GM18868 (cell line): ENCODE results near the gene PKNOX2.

Experiments
- ATAC-seq: cut with Tn5 transposase; IDR thresholded peaks from one replicate; pipeline ENCODE4 v1.9.1; 2021; ENCODE audit warnings: mild to moderate bottlenecking, moderate library complexity; ENCODE audit not compliant: unreplicated experiment

The PKNOX2 gene

DNA sequence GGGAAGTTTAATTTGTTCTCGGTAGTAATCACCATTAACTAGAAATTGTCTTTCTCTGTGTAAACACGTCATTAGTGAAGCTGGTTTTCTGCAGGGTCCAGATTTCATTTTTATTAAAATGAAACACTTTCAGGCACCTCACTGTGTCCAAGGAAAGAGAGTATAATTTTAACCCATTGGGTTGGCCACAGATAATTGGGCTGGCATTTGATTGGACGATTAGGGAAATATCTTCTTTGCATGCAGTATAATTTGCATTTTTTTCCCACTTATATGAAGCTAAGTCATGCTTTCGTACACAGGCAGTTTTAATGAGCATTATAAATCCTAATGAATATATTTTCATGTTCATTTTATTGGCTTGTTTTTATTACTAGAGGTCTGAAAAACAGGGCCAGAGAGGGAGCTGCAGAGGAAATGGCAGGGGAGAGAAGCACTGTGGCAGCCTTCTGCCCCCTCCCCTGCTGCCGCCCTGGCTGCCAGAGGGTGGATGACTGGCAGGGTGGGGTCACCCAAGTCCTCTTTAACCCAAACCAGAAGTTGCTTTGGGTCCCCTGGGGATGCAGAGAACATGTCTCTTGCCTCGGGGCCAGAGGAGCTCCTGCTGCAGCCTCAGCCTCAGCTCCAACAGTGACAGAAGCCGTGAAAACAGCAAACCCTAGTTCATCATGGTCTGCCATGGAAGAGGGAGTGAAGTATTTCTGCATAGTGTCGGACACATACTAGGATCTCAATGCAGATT, 93.9 kb downstream of the PKNOX2 start:
- ATAC-seq, result no peak

DNA sequence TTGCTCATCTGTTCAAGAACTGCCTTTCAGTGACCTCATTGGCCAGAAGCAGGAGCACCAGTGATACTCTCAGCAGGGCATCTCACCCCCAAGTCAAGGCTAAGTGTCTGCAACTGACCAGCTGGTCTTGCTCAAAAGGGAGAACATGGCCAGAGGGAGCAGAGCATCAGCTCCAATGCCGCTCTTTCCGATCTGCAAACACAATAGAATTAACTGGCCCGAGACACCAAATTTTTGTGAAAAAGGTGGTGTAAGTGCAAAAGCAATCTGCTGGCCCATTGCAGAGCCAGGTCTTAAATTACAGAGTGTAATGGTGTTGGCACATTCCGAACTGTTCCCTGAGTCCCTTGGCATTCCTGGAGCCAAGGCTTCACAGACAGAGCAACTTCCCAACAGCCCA, 97.0 kb downstream of the PKNOX2 start:
- ATAC-seq, result no peak

DNA sequence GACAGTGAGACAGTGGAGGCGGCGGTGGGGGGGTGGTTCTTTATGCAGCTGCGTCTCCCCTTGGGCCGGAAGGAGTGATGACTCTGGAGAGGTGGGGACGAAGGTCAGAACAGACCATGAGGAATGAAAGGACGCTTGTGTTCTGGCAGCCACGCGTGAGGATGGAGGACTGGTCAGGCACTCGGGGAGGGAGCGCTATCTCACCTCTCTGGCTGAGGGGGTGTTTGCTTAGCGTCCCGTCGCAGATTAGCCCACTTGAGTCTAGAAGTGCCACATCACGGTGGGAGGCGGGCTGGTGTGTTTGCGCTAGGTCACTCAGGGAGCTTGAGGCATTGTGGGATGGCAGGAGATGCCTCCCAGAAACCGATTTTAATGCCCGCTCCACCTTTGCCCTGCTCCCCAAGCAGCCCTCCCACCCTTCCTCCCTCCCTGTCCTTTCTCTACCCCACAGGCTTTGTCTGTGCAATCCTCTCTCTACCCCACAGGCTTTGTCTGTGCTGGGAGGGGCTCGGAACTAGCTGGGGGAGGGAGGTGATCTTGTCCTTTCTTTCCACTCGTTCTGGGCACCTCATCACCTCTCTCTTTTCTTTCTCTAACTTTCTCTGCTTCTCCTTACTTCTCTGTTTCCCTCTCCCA, 97.8 kb downstream of the PKNOX2 start:
- ATAC-seq, result no peak

DNA sequence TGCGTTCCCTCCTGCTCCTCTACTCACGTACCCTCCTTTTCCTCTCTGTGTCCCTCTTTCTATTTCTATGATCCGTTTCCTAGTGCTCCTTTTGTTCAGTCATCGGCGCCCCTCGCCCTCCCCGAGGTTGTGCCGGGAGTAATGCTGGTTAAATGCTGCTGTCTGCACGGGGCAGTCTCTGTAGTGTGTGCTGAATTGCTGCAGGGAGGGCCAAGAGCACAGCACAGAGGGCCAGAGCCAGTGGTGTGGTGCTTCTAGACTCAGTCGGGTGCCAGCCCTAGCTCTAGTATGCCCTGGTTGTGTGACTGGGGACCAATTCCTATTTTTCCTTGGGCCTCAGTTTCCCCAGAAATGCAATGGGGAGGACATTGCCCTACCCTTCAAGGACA, 98.3 kb downstream of the PKNOX2 start:
- no peak for ATAC-seq

DNA sequence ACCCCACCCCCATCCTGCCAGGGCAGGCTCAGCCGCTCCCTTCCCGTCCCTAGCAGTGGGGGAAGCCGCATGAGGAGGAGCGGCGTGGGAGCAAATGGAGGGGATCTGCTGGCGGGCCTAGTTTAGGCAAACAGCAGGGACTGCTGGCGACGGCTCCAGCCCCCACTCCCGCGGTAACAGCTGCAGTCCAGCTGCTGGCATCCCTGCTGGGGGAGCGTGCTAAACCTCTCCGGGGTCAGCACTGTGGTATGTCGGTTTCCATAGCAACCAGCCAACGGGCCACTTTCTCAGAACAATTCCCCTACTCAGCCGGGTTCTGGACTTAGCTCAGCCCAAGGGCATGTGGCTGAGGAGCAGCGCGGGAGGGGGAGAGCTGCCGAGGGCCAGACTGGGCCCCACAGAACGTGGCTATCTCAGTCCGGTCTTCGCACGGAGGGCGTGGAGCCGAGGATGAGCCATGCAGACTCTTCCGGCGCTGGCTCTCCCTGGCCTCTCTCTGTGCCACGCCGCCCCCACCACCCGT, 98.8 kb downstream of the PKNOX2 start:
- no peak for ATAC-seq

DNA sequence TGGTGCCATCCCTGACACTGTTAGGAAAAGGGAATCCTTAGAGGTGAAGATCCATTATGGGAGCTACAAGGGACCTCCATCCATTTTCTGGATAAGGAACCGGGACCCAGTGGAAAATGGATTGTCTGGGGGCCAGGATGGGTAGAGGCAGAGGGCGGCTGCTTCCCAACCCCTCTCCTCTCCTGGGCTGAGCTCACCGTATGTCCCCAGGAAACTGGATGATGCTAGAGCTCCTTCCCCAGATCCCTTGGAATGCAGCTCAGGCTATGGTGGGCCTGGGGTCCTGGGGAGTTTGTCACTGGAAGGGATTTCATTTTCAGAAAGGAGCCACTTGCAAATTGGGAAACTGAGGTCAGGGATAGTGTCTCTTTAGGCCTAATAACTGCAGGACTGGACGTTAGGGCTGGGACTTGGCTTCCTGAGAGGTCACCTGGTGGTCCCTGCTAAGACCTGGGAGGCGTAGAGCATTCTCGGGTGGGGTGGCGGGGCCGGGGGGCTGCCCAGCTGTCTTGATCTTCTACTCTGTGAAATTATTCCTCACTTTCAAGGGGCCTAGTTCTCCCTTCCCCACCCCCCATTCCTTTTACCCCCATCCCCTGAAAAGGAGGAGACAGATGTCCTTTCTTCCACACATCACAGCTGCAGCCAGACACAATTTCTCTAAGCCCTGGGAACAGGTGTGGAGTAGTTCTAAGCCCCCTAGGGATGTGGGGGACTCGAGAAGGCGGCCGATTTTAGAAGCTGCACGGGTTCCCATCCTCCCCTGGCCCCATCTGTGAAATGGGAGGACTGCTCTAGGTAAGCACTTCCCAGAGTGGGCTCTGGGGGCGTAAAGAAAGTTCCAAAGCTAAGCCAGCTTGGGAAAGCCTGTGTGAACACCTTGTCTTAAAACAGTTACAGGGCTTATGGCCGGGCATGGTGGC, 99.8 kb downstream of the PKNOX2 start:
- no peak for ATAC-seq

DNA sequence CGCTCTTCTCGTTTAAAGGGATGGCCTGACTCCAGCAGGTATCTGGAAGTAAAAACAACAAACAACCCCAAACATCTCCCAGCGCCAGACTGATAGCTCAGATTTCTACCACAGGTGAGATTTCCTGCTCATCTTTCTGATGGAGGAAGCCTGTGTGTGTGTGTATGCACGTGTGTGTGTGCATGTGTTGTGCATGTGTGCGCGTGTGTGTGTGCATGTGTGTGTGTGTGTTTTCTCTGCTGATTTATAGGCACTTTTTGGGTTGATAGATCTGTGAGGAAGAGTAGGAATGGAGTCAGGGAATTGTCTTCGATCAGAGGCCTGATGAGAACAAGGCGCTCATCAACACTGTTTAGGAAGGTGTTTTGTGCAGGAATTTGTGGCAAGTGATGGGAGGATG, 103.0 kb downstream of the PKNOX2 start:
- ATAC-seq, result no peak

DNA sequence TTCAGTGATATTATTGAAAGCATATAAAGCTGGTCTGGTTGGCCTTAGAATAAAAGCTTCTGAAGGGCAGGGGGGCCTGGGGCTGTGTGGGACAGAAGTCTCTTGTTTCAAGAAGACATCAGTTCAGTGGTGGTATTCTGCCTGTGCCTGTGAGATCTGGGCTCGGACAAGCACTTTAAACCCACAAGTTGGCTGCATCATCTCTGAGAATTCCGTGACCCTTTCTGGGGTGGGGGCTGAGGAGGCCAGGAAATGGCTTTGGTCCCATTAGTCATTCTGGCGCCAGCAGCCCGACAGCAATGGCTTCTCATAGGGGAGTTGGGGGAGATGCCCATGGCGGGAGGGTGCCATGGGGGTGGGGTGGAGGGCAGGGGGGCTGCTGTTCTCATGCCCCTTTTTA, 104.1 kb downstream of the PKNOX2 start:
- no peak for ATAC-seq

DNA sequence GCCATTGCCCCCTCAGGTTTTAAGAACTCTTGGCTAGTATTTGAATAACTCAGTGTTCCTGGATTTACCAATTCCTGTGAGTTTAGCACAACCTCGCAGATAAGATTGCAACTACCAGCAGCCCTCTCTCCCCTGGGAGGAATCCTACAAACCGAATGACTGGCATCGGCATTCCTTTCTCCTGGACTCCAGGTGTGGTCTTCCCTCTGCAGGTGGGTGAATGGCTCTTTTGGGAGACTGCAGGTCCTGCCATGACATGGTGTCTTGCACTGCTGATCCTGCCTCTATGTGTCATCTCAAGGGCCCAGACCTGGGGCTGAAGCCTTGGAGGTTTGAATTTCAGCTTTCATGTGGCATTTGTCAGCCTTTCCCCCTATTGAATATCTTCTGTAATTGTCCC, 105.6 kb downstream of the PKNOX2 start:
- ATAC-seq, result no peak

DNA sequence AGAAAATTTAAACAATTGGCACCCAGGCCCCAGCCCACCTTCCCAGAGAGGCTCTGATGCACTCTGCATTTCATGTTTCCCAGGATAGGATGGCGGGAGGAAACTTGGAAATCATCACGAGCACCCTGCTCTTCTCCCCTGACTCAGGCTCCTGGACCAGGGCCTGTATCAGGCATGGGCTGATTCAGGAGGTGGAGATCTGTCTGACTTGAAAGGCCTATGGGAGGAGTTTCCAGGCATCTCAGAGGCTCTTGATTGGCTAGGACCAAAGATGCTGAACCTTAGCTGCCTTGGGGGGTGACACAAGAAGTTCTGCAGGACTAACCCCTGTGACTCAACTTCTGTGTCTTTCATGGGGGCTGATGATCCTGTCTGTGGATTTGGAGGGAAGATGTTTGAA, 106.2 kb downstream of the PKNOX2 start:
- ATAC-seq, result no peak

DNA sequence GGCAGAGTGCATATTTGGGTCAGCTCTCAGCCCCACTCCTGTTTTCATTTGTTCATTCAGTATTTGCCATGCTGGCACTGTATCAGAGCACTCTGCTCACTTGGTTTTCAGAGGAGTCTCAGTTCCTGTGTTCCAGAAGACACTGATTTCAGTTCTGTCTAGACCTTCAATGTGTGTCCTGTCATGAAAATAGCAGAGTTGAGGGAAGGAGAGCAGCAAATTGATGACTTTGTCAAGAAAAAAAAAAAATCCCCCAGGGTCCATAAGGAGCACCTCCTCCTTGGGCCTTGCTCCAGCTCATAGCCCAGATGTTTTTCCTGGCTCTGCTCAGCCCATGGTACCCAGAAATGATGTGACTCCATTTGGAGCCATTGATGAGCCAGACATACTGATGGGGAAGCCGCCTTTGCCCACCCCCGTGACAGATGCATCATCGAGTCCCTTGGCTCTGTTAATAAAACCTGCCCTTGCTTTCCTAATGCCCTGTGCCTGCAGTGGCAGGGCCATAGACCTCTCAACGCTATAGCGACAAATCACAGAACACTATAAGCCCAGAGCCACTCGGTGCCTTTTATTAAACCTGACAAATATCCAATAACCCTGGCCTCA, 107.0 kb downstream of the PKNOX2 start:
- no peak for ATAC-seq

DNA sequence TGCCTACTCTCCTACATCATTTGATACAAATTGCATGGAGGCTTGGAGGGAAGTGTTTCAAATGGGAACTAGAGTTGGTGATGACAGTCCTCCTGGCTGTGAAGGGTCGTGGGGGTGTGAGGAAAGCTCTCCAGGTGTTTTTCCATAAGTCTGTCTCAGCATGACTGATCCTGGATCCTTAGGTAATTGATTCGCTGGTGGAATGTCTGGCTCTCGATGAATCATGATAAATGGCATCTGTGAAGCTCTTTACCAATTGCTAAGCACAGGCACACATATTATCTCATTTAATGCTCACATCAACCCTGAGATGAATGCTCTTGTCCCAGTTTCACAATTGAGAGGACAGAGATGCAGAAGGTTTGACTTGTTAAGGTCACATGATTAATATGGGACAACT, 107.5 kb downstream of the PKNOX2 start:
- no peak for ATAC-seq

DNA sequence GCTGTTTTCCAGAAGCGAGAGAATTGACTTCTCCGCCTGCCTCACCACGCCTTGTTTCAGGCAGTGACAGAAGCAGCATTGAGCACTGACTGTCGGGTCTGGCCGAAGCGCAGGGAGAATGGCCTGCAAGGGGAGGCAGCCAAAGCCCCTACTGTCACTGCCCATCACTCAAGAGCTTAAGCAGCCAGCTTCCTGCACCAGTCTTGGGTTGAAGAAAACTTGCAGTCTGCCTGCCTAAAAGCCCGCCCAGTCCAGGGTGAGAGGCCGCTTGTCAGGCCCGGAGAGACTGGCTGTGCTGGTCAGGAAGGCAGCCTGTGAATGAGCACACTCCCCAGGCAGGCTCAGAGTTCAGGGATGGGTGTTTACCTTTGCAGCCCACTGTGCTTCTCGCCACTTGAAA, 108.3 kb downstream of the PKNOX2 start:
- ATAC-seq, result no peak

DNA sequence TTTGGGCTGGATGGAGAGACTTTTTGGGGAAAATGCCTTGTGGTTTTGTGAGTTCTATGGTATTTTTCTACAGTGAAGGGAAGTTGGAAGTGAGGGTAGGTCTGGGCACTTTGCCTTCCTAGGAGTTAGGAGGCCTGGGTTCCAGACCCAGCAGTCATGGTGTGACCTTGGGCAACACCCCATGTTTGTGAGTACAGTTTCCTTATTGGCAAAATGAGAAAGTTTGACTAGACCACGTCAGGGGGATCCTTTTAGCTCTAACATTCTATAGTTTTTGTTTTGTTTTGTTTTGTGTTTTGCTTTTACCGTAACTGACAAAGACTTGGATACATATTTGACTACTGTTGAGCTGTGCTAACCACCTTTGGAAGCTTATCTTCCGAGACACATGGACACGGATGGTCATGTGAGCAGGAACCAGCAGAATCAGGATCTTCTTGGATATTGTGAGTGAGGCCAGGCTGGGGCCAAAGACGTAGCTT, 109.0 kb downstream of the PKNOX2 start:
- no peak for ATAC-seq

DNA sequence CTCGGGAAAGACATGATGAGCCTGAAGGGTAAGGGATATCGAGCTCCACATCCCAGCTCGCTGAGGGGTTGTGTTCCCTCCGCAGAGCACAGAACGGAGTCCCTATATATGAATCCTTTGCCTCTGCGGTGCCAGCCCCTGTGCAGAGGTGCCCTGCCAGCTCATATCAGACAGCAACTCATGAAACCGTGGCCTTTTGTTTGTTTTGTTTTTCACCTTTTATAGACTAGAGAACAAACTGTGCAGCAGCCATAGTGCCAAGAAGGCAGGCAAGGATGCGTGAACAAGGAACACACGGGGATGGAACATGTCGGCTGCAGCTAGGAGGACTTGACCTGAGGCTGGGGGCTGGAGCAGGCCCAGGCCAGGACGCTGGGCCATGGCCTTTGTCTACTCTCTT, 109.8 kb downstream of the PKNOX2 start:
- no peak for ATAC-seq

DNA sequence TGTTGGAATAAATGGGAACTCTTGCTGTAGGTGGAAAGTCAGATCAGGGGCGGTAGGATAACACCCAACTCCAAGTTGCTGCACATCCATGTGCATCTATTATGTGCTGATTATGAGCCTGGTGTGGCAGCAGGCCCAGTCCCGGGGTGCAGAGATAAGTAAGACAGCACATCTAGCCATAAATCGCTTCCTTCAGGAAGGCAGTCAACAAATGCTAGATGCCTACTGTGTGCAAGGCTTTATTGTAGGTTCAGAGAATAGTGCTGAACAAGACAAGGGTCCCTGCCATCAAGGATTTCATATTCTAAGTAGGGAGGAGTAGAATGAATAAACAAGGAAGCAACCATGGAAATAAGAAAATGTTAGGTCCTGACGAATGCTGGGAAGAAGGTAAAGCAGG, 110.2 kb downstream of the PKNOX2 start:
- no peak for ATAC-seq

DNA sequence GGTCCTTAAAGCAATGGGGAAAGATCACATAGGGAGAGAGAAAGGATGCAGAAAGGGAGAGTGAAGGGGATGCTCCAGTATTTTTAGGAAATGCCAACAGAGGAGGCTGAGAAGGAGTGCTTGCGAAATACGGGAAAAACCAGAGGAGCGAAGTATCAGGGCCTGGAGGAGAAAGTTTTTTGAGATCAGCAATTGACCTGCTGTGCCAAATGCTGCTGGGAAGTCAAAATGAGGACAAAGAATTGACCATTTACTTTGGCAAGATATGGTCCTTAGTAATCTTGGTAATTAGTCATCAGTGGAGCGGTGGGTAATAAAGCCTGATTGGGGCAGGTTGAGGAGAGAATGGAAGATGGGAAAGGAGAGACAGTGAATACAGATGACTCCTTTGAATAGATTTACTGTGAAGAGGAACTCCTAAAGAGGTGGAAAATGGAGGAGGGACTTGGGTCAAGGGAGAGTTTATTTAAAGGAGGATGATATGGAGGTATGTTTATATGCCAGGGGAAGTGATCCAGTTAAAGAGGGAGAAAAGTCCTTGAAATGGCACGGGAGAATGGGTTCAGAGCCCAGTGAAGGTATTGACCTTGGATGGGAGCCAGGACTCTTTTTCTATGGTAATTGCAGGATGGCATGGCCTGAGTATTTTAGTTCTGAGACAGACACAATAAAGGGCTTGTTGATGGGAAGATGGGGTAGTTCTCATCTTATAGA, 111.5 kb downstream of the PKNOX2 start:
- ATAC-seq, result no peak

DNA sequence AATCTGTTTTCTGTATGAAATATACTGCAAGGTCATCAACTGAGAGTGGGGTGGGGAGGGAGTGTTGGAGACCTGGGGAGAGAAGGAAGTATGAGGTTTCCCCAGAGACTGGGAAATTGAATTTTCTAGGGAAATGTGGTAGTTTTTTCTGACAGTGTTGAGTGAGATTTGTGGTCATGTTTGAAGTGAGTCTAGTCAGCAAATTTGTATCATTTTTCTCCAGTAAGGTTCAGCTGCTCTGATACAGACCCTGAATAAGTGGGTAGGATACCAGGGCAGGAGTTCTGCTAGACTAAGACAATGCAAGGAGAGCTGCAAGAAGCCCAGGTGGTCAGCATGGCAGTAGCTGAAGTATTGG, 112.0 kb downstream of the PKNOX2 start:
- no peak for ATAC-seq

DNA sequence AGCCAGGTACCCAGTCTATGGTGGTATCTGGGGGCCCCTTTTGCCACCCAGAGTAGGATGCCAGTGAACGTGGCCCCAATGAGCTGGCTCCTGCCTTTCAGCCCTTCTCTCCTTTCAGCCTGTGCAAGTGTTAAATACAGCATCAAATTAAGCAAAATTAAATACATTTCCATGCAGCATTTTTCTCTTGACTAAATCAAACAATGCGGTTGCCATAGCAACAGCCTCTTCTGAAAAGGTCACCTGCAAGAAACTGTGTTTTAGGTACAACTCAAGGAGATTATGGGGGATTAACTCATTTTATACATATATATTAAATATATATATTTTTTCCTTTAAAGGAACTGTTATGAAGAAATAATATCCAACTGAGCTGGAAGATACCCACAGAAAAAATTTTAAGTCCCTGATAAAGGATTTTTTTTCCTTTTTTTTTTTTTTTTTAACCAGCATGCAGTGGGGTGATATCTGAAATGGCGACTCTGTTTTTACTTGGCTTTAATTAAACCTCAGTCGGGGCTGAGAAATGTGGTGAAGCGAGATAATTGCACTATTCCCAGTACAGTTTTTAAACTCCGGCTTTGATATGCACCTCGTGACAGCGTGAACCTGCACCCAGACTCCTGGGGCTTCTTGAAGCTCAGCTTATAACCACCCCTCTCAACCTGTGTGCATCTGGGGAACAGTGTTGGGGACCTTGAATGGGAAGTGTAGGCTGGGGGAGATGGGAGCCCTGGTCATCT, 115.3 kb downstream of the PKNOX2 start:
- no peak for ATAC-seq

DNA sequence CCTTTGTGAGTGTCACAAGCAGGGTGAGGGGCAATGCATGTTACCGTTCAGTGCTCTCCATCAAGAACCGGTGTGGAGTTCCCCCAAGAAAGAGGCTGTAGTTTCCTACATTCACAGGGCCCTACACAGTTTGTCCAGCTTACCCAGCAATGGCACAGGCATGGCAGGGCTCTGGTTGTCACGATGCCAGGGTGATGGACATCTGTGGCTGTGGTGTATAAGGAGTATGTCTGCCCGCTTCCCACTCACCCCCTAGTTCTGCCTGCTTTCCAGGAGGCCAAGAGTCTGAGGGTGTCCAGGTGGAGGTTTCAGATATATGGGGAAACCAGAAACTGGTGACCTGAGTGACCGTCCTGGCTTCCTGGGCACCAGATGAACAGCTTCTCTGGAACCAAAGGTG, 116.1 kb downstream of the PKNOX2 start:
- ATAC-seq, result no peak
